Osteocyte (in vitro differentiated cells): ENCODE measurements around the gene BGLAP. TPM values are rescaled to one million over a fixed set of nuclear protein-coding genes. Genes with fewer than 3 reads are reported as not detected.

Experiments used
- DNase-seq: peaks from one replicate; pipeline ENCODE4 v3.0.0; 2021; ENCODE audit warnings: mixed read lengths; ENCODE audit not compliant: unreplicated experiment; ENCODE audit errors: extremely low spot score
- H3K27ac Mint-ChIP-seq: one replicate; pipeline ENCODE4 v1.8.0; 2021; ENCODE audit warnings: mild to moderate bottlenecking, mixed read lengths; ENCODE audit not compliant: unreplicated experiment
- H3K27me3 Mint-ChIP-seq: one replicate; pipeline ENCODE4 v1.8.0; 2021; ENCODE audit warnings: mixed read lengths; ENCODE audit not compliant: unreplicated experiment
- H3K36me3 Mint-ChIP-seq: one replicate; pipeline ENCODE4 v1.8.0; 2021; ENCODE audit warnings: mixed read lengths; ENCODE audit not compliant: unreplicated experiment
- H3K4me1 Mint-ChIP-seq: one replicate; pipeline ENCODE4 v1.8.0; 2021; ENCODE audit warnings: mixed read lengths; ENCODE audit not compliant: unreplicated experiment
- H3K4me3 Mint-ChIP-seq: one replicate; pipeline ENCODE4 v1.8.0; 2021; ENCODE audit warnings: mild to moderate bottlenecking, moderate library complexity, mixed read lengths; ENCODE audit not compliant: unreplicated experiment
- H3K9me3 Mint-ChIP-seq: one replicate; pipeline ENCODE4 v1.8.0; 2021; ENCODE audit warnings: mixed read lengths; ENCODE audit not compliant: unreplicated experiment
- CTCF ChIP-seq: fragments of 200-600 bp; sonication (generic); IDR thresholded peaks from 2 replicates; pipeline ENCODE4 v1.5.0; 2021; ENCODE audit warnings: antibody characterized with exemption, mild to moderate bottlenecking, moderate library complexity
- total RNA-seq: library from RNA; stranded (reverse); gene quantifications from 2 replicates; pipeline ENCODE4 v1.2.1, GENCODE V29; 2021

BGLAP gene
- total RNA-seq, 1 donor from 2014 or later: not detected

- no peaks in the 10 kb centered on the region for H3K9me3 Mint-ChIP-seq
- H3K36me3 Mint-ChIP-seq: peaks cover 48% of the 10 kb centered on the region
- TF ChIP-seq CTCF: no peak
- no peaks in the 10 kb centered on the region for H3K27me3 Mint-ChIP-seq
- H3K4me3 Mint-ChIP-seq: no peak overlapping the region
- peaks cover 16% of the 10 kb centered on the region for H3K4me1 Mint-ChIP-seq
- H3K27ac Mint-ChIP-seq: no peak overlapping the region
- DNase-seq: no peak
Observed at GRCh38 chr1:156276966-156277381, 35.0 kb downstream of the BGLAP start.

- Mint-ChIP-seq H3K4me1 (peaks cover 28% of the 10 kb centered on the region), H3K27ac (no peak overlapping the region), H3K4me3 (no peak overlapping the region), H3K9me3 (no peaks in the 10 kb centered on the region), H3K36me3 (peaks cover 24% of the 10 kb centered on the region), H3K27me3 (no peaks in the 10 kb centered on the region)
- DNase-seq: no peak
- no peak for TF ChIP-seq CTCF
Observed at GRCh38 chr1:156279837-156280236, 37.9 kb downstream of the BGLAP start.

GRCh38 chr1:156281281-156281680 is 39.3 kb downstream of the BGLAP start:
- H3K4me3 Mint-ChIP-seq: peak overlapping the region; percentile 86
- no peaks in the 10 kb centered on the region for H3K9me3 Mint-ChIP-seq
- no peak for TF ChIP-seq CTCF
- H3K27ac Mint-ChIP-seq: peak overlapping the region; percentile 88
- no peak for DNase-seq
- no peaks in the 10 kb centered on the region for H3K27me3 Mint-ChIP-seq
- H3K4me1 Mint-ChIP-seq: peaks cover 28% of the 10 kb centered on the region
- H3K36me3 Mint-ChIP-seq: peaks cover 16% of the 10 kb centered on the region

- no peak for DNase-seq
- Mint-ChIP-seq H3K36me3 (peaks cover 13% of the 10 kb centered on the region), H3K9me3 (no peaks in the 10 kb centered on the region), H3K4me1 (peaks cover 28% of the 10 kb centered on the region), H3K27me3 (no peaks in the 10 kb centered on the region), H3K27ac (peak overlapping the region; percentile 88), H3K4me3 (peak overlapping the region; percentile 86)
- no peak for TF ChIP-seq CTCF
Observed at GRCh38 chr1:156281693-156282478, 39.9 kb downstream of the BGLAP start.

- Mint-ChIP-seq H3K36me3 (peaks cover 10% of the 10 kb centered on the region), H3K27me3 (no peaks in the 10 kb centered on the region), H3K4me1 (peaks cover 28% of the 10 kb centered on the region), H3K9me3 (no peaks in the 10 kb centered on the region), H3K27ac (peak within 1 kb of the TSS; percentile 88), H3K4me3 (peak within 1 kb of the TSS; percentile 86)
- TF ChIP-seq CTCF: no peak
- peak; percentile 98 for DNase-seq
Observed at GRCh38 chr1:156282479-156283222, 40.7 kb downstream of the BGLAP start, which contains the start of gene SMG5. TSS of gene SMG5 (minus strand) at chr1:156282825. CDS start at chr1:156282680, 145 bp downstream.
